K562 (cell line): Measurements from ENCODE around the gene ARFRP1. TPM values are rescaled to one million over a fixed set of nuclear protein-coding genes. Genes with fewer than 3 reads are reported as not detected.

Experiments used
- ESRRB ChIP-seq: fragments of 250-450 bp; sonication (Bioruptor Pico); IDR thresholded peaks from 2 replicates; pipeline ENCODE4 v1.5.0; 2020; ENCODE audit warnings: mild to moderate bottlenecking, moderate library complexity, borderline replicate concordance
- EZH2 ChIP-seq: IDR thresholded peaks from 2 replicates; pipeline ENCODE4 v1.6.1; 2012; ENCODE audit warnings: low read depth, mild to moderate bottlenecking, inconsistent platforms, low read length, borderline replicate concordance
- GABPB1 ChIP-seq: sonication (generic); formaldehyde crosslinking; IDR thresholded peaks from 2 replicates; pipeline ENCODE4 v1.8.0; 2022; ENCODE audit warnings: mild to moderate bottlenecking, missing genetic modification reagents
- MYBL2 ChIP-seq, 2 experiments: fragments of 450-650 bp in 1 of 2; sonication (generic) in 1 of 2; formaldehyde crosslinking in 1 of 2; IDR thresholded peaks; 2 replicates each; pipeline versions ENCODE4 v1.6.1 to v1.8.1; 2017 to 2022; ENCODE audit warnings: borderline replicate concordance in 1 of 2, inconsistent platforms in 1 of 2, low read depth in 1 of 2, mild to moderate bottlenecking in 1 of 2, missing genetic modification reagents in 1 of 2, moderate library complexity in 1 of 2
- MYC ChIP-seq, 2 experiments: fragments of 250-450 bp in 1 of 2; sonication (Bioruptor Pico) in 1 of 2; IDR thresholded peaks; 2 replicates each; pipeline versions ENCODE4 v1.5.1 to v1.6.1; 2012 to 2021; ENCODE audit warnings: low read depth in 2 of 2, borderline replicate concordance in 1 of 2, improper control_type of control experiment in 1 of 2, low read length in 1 of 2, mild to moderate bottlenecking in 1 of 2, moderate library complexity in 1 of 2
- NFE2L1 ChIP-seq: fragments of 450-650 bp; IDR thresholded peaks from 2 replicates; pipeline ENCODE4 v1.6.1; 2016; ENCODE audit warnings: missing genetic modification characterization, low read depth, mild to moderate bottlenecking, missing compliant biosample characterization, moderate library complexity, borderline replicate concordance
- PHF21A ChIP-seq: fragments of 450-650 bp; IDR thresholded peaks from 2 replicates; pipeline ENCODE4 v1.6.1; 2017; ENCODE audit warnings: low read depth, borderline replicate concordance
- POLR2B ChIP-seq: fragments of 450-650 bp; IDR thresholded peaks from 2 replicates; pipeline ENCODE4 v1.6.1; 2018; ENCODE audit warnings: low read depth; ENCODE audit not compliant: partially characterized antibody
- PTBP1 ChIP-seq: fragments of 200-400 bp; formaldehyde crosslinking; IDR thresholded peaks from 2 replicates; pipeline ENCODE4 v1.6.1; 2017; ENCODE audit warnings: low read depth, low read length
- TAF1 ChIP-seq: IDR thresholded peaks from 2 replicates; pipeline ENCODE4 v1.6.1; 2011; ENCODE audit warnings: mild to moderate bottlenecking, low read length, moderate library complexity; ENCODE audit not compliant: insufficient read depth, control insufficient read depth, severe bottlenecking; ENCODE audit errors: extremely low read depth
- TBL1XR1 ChIP-seq, 2 experiments: IDR thresholded peaks; 2 replicates each; pipeline ENCODE4 v1.6.1; 2012; ENCODE audit warnings: improper control_type of control experiment in 2 of 2, low read length in 2 of 2, mild to moderate bottlenecking in 1 of 2
- TCF7L2 ChIP-seq: fragments of 150-350 bp; IDR thresholded peaks from 2 replicates; pipeline ENCODE4 v1.6.1; 2016; ENCODE audit warnings: low read depth, mild to moderate bottlenecking, low read length, moderate library complexity
- ZNF165 ChIP-seq: fragments of 250-450 bp; sonication (Bioruptor Pico); IDR thresholded peaks from 2 replicates; pipeline ENCODE4 v1.4.0; 2020; ENCODE audit warnings: borderline replicate concordance
- polyA plus RNA-seq, 8 experiments: library from polyadenylated mRNA; depleted of rRNA in 4 of 8; stranded (reverse) in 5 of 8; unstranded in 3 of 8; fragments of >200 nt; fragmentation: Nextera tagmentation in 2 of 8; fragmentation: Illumina TruSeq in 1 of 8; extraction: Ambion mirVana in 2 of 8; extraction: Trizol in 1 of 8; gene quantifications; 2 replicates each; pipeline versions ENCODE4 v1.2.1 to v1.2.3, GENCODE V29; 2011 to 2014; ENCODE audit warnings: inconsistent platforms in 1 of 8, missing spikeins in 1 of 8
- total RNA-seq, 7 experiments: library from RNA; depleted of rRNA in 6 of 7; stranded (reverse); fragments of >200 nt in 6 of 7; fragmentation: Illumina TruSeq in 2 of 7; extraction: Trizol in 2 of 7; gene quantifications; 2 replicates each; pipeline versions ENCODE4 v1.2.1 to v1.2.3, GENCODE V29; 2011 to 2021; ENCODE audit warnings: low replicate concordance in 1 of 7
- TF ChIP-seq, protein P1 (sequence below): fragments of 250-450 bp; sonication (Bioruptor Pico); IDR thresholded peaks from 2 replicates; pipeline ENCODE4 v1.4.0; 2020; ENCODE audit warnings: borderline replicate concordance
- TF ChIP-seq, protein P2 (sequence below): fragments of 450-650 bp; IDR thresholded peaks from 2 replicates; pipeline ENCODE4 v1.6.1; 2016; ENCODE audit warnings: missing biosample characterization, missing genetic modification characterization
- TF ChIP-seq, protein P3 (sequence below): fragments of 200-400 bp; formaldehyde crosslinking; IDR thresholded peaks from 2 replicates; pipeline ENCODE4 v1.6.1; 2017; ENCODE audit warnings: mild to moderate bottlenecking, low read depth, low read length, moderate library complexity
- TF ChIP-seq, protein P4 (sequence below): fragments of 250-450 bp; sonication (Bioruptor Pico); IDR thresholded peaks from 2 replicates; pipeline ENCODE4 v1.5.0; 2020; ENCODE audit warnings: mild to moderate bottlenecking, borderline replicate concordance

The ARFRP1 gene
- total and polyA plus RNA-seq, 9 of the 15 experiments (the other 6 are each of a cell fraction or from before 2014, with no cell fraction given), result 2.2 to 78.9 (median 37.3) TPM

DNA sequence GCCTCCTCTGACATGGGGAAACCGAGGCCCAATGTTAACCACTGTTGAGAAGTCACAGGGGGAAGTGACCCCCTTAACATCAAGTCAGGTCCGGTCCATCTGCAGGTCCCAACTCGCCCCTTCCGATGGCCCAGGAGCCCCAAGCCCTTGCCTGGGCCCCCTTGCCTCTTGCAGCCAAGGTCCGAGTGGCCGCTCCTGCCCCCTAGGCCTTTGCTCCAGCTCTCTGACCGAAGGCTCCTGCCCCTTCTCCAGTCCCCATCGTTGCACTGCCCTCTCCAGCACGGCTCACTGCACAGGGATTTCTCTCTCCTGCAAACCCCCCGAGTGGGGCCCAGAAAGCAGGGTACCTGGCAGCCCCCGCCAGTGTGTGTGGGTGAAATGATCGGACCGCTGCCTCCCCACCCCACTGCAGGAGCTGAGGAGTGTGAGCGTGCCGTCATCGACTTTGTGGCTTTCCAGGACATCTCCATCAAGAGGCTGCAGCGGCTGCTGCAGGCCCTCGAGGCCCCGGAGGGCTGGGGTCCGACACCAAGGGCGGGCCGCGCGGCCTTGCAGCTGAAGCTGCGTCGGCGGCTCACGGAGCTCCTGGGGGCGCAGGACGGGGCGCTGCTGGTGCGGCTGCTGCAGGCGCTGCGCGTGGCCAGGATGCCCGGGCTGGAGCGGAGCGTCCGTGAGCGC is 9.8 kb downstream of the ARFRP1 start (continued):
- TF ChIP-seq, protein P1, sequence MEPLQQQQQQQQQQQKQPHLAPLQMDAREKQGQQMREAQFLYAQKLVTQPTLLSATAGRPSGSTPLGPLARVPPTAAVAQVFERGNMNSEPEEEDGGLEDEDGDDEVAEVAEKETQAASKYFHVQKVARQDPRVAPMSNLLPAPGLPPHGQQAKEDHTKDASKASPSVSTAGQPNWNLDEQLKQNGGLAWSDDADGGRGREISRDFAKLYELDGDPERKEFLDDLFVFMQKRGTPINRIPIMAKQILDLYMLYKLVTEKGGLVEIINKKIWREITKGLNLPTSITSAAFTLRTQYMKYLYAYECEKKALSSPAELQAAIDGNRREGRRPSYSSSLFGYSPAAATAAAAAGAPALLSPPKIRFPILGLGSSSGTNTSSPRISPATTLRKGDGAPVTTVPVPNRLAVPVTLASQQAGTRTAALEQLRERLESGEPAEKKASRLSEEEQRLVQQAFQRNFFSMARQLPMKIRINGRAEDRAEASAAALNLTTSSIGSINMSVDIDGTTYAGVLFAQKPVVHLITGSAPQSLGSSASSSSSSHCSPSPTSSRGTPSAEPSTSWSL (CRISPR knock-in tag), result no peak
- TF ChIP-seq, protein P2, sequence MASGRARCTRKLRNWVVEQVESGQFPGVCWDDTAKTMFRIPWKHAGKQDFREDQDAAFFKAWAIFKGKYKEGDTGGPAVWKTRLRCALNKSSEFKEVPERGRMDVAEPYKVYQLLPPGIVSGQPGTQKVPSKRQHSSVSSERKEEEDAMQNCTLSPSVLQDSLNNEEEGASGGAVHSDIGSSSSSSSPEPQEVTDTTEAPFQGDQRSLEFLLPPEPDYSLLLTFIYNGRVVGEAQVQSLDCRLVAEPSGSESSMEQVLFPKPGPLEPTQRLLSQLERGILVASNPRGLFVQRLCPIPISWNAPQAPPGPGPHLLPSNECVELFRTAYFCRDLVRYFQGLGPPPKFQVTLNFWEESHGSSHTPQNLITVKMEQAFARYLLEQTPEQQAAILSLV, result no peak
- peak; percentile 24 for TF ChIP-seq POLR2B
- 0 out of 2 replicates have a peak, but pooled peaks have one; percentile 17 for TF ChIP-seq PTBP1
- TF ChIP-seq GABPB1 (CRISPR knock-in tag), result no peak
- TF ChIP-seq PHF21A, result no peak
- no peak for TF ChIP-seq ZNF165 (CRISPR knock-in tag)
- TF ChIP-seq, protein P3, sequence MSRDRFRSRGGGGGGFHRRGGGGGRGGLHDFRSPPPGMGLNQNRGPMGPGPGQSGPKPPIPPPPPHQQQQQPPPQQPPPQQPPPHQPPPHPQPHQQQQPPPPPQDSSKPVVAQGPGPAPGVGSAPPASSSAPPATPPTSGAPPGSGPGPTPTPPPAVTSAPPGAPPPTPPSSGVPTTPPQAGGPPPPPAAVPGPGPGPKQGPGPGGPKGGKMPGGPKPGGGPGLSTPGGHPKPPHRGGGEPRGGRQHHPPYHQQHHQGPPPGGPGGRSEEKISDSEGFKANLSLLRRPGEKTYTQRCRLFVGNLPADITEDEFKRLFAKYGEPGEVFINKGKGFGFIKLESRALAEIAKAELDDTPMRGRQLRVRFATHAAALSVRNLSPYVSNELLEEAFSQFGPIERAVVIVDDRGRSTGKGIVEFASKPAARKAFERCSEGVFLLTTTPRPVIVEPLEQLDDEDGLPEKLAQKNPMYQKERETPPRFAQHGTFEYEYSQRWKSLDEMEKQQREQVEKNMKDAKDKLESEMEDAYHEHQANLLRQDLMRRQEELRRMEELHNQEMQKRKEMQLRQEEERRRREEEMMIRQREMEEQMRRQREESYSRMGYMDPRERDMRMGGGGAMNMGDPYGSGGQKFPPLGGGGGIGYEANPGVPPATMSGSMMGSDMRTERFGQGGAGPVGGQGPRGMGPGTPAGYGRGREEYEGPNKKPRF, result no peak
- TF ChIP-seq TAF1, result no peak
- TF ChIP-seq TBL1XR1 (IDR thresholded peaks at IDR 0.05; ENCODE audit: low read length in 2 of 2), result no peak
- TF ChIP-seq TCF7L2, result no peak
- no peak for TF ChIP-seq MYC (IDR thresholded peaks at IDR 0.05; ENCODE audit: low read depth, low read length)
- TF ChIP-seq MYC (CRISPR knock-in tag; IDR thresholded peaks at IDR 0.05; ENCODE audit: borderline replicate concordance, low read depth), result no peak
- TF ChIP-seq NFE2L1 (tag), result no peak
- TF ChIP-seq, protein P4, sequence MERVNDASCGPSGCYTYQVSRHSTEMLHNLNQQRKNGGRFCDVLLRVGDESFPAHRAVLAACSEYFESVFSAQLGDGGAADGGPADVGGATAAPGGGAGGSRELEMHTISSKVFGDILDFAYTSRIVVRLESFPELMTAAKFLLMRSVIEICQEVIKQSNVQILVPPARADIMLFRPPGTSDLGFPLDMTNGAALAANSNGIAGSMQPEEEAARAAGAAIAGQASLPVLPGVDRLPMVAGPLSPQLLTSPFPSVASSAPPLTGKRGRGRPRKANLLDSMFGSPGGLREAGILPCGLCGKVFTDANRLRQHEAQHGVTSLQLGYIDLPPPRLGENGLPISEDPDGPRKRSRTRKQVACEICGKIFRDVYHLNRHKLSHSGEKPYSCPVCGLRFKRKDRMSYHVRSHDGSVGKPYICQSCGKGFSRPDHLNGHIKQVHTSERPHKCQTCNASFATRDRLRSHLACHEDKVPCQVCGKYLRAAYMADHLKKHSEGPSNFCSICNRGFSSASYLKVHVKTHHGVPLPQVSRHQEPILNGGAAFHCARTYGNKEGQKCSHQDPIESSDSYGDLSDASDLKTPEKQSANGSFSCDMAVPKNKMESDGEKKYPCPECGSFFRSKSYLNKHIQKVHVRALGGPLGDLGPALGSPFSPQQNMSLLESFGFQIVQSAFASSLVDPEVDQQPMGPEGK (CRISPR knock-in tag), result no peak
- no peak for TF ChIP-seq EZH2
- no peak for TF ChIP-seq MYBL2 (IDR thresholded peaks at IDR 0.05; ENCODE audit: low read depth)
- no peak for TF ChIP-seq MYBL2 (CRISPR knock-in tag; IDR thresholded peaks at IDR 0.05; ENCODE audit: borderline replicate concordance)
- TF ChIP-seq ESRRB (CRISPR knock-in tag), result no peak
